H1 (cell line): ENCODE measurements around the gene RARB. TPM values are rescaled to one million over a fixed set of nuclear protein-coding genes. Genes with fewer than 3 reads are reported as not detected.

Experiments
- CTCF ChIA-PET: fragments of 300-600 bp; sonication (Branson Sonifier 250); formaldehyde crosslinking; loops from one replicate; lab custom pipeline; 2021; ENCODE audit not compliant: partially characterized antibody; lab: Charles Lee
- POLR2A ChIA-PET: fragments of 300-600 bp; sonication (Branson Sonifier 250); formaldehyde crosslinking; loops from one replicate; lab custom pipeline; 2021; ENCODE audit warnings: inconsistent platforms; ENCODE audit not compliant: partially characterized antibody; lab: Charles Lee
- DNase-seq, 2 experiments: peaks; one replicate each; pipeline versions ENCODE4 v3.0.0 to v3.0.0-alpha.2; 2010 to 2022; ENCODE audit warnings: low spot score in 2 of 2, low read depth in 1 of 2, mixed read lengths in 1 of 2
- FAIRE-seq: peaks from 2 replicates; lab custom pipeline; 2011; peaks lifted over from hg19 to GRCh38; lab: Jason Lieb, UNC
- H2AFZ ChIP-seq: 2 replicates; pipeline ENCODE4 v1.8.1; 2012; ENCODE audit warnings: low read length, inconsistent platforms
- H2AK5ac ChIP-seq: 2 replicates; pipeline ENCODE4 v1.6.1; 2013; ENCODE audit warnings: low read depth, low read length
- H2BK120ac ChIP-seq: replicated peaks from 2 replicates; pipeline ENCODE3; 2013; ENCODE audit warnings: low read depth, low read length, inconsistent platforms
- H2BK12ac ChIP-seq: 2 replicates; pipeline ENCODE4 v1.6.1; 2013; ENCODE audit warnings: low read depth, low read length
- H2BK15ac ChIP-seq: 2 replicates; pipeline ENCODE4 v1.6.1; 2013; ENCODE audit warnings: low read length
- H2BK20ac ChIP-seq: 2 replicates; pipeline ENCODE4 v1.6.1; 2013; ENCODE audit warnings: low read length
- H2BK5ac ChIP-seq: 2 replicates; pipeline ENCODE4 v1.6.1; 2013; ENCODE audit warnings: low read depth, low read length
- H3K14ac ChIP-seq: 2 replicates; pipeline ENCODE4 v1.6.1; 2013; ENCODE audit warnings: inconsistent platforms; ENCODE audit not compliant: insufficient read length
- H3K18ac ChIP-seq: 2 replicates; pipeline ENCODE4 v1.6.1; 2013; ENCODE audit warnings: low read length; ENCODE audit errors: extremely low read depth
- H3K23ac ChIP-seq: 2 replicates; pipeline ENCODE4 v1.6.1; 2013; ENCODE audit warnings: inconsistent platforms; ENCODE audit not compliant: insufficient read length
- H3K23me2 ChIP-seq: 2 replicates; pipeline ENCODE4 v1.6.1; 2013; ENCODE audit warnings: low read depth, low read length
- H3K27ac ChIP-seq: 2 replicates; pipeline ENCODE4 v1.6.1; 2011; ENCODE audit warnings: low read depth, low read length, inconsistent platforms
- H3K27me3 ChIP-seq, 4 experiments: replicated peaks in 1 of 4; 1 replicate in 1 of 4; 2 replicates in 3 of 4; pipeline versions ENCODE4 v1.6.1 to v1.8.1; 2011 to 2013; ENCODE audit warnings: low read length in 3 of 4, mild to moderate bottlenecking in 3 of 4, inconsistent platforms in 2 of 4, mixed read lengths in 2 of 4, moderate library complexity in 1 of 4; ENCODE audit not compliant: control insufficient read depth in 3 of 4, insufficient read depth in 3 of 4; ENCODE audit errors: extremely low read depth in 1 of 4
- H3K36me3 ChIP-seq, 4 experiments: 2 replicates each; pipeline versions ENCODE4 v1.6.1 to v1.8.1; 2011 to 2013; ENCODE audit warnings: mild to moderate bottlenecking in 4 of 4, low read length in 3 of 4, moderate library complexity in 2 of 4, control low read depth in 1 of 4, inconsistent platforms in 1 of 4; ENCODE audit not compliant: insufficient read depth in 4 of 4, control insufficient read depth in 2 of 4
- H3K4ac ChIP-seq: replicated peaks from 2 replicates; pipeline ENCODE3; 2013; ENCODE audit warnings: low read length, low read depth, mixed read lengths, inconsistent platforms; ENCODE audit not compliant: insufficient read length
- H3K4me1 ChIP-seq, 4 experiments: replicated peaks in 1 of 4; 1 replicate in 1 of 4; 2 replicates in 3 of 4; pipeline versions ENCODE4 v1.6.1 to v1.8.1; 2011 to 2013; ENCODE audit warnings: low read length in 3 of 4, inconsistent platforms in 2 of 4, mixed read lengths in 1 of 4; ENCODE audit not compliant: insufficient read depth in 4 of 4, control insufficient read depth in 3 of 4
- H3K4me2 ChIP-seq, 2 experiments: 2 replicates each; pipeline versions ENCODE4 v1.6.1 to v1.8.1; 2011 to 2013; ENCODE audit warnings: low read depth in 2 of 2, low read length in 2 of 2, control low read depth in 1 of 2, inconsistent platforms in 1 of 2, mild to moderate bottlenecking in 1 of 2; ENCODE audit not compliant: insufficient read depth in 1 of 2
- H3K4me3 ChIP-seq, 4 experiments: fragments of 200-600, 300-600 bp in 1 of 4; sonication (generic), shearing (Covaris generic), sonication (Bioruptor Twin) in 1 of 4; 2 replicates each; pipeline versions ENCODE4 v1.5.1 to v1.8.1; 2011 to 2016; ENCODE audit warnings: low read length in 4 of 4, low read depth in 3 of 4, control low read depth in 2 of 4, inconsistent platforms in 2 of 4, mild to moderate bottlenecking in 2 of 4, mixed read lengths in 1 of 4, moderate library complexity in 1 of 4; ENCODE audit not compliant: insufficient read depth in 2 of 4; ENCODE audit errors: extremely low read depth in 1 of 4
- H3K56ac ChIP-seq: replicated peaks from 2 replicates; pipeline ENCODE3; 2013; ENCODE audit warnings: low read depth, mild to moderate bottlenecking, mixed read lengths, low read length, inconsistent platforms; ENCODE audit not compliant: insufficient read length
- H3K79me1 ChIP-seq: 2 replicates; pipeline ENCODE4 v1.6.1; 2013; ENCODE audit warnings: low read depth, low read length, control low read depth
- H3K79me2 ChIP-seq, 2 experiments: 2 replicates each; pipeline versions ENCODE4 v1.6.1 to v1.8.1; 2012 to 2013; ENCODE audit warnings: low read length in 2 of 2, mild to moderate bottlenecking in 2 of 2, inconsistent platforms in 1 of 2; ENCODE audit not compliant: insufficient read depth in 2 of 2, control insufficient read depth in 1 of 2
- H3K9ac ChIP-seq, 4 experiments: replicated peaks in 1 of 4; 1 replicate in 1 of 4; 2 replicates in 3 of 4; pipeline versions ENCODE4 v1.6.1 to v1.8.1; 2011 to 2013; ENCODE audit warnings: low read depth in 3 of 4, low read length in 3 of 4, control low read depth in 2 of 4, mild to moderate bottlenecking in 2 of 4, moderate library complexity in 2 of 4, inconsistent platforms in 1 of 4; ENCODE audit errors: extremely low read depth in 1 of 4
- H3K9me3 ChIP-seq, 2 experiments: 2 replicates each; pipeline versions ENCODE4 v1.6.1 to v1.8.1; 2012 to 2013; ENCODE audit warnings: mild to moderate bottlenecking in 2 of 2, moderate library complexity in 2 of 2, control low read depth in 1 of 2, inconsistent platforms in 1 of 2, low read depth in 1 of 2, low read length in 1 of 2, mixed read lengths in 1 of 2; ENCODE audit not compliant: insufficient read depth in 2 of 2
- H4K20me1 ChIP-seq, 2 experiments: replicated peaks in 1 of 2; 2 replicates each; pipeline versions ENCODE3 to v1.8.1; 2011 to 2013; ENCODE audit warnings: inconsistent platforms in 2 of 2, low read length in 2 of 2, mild to moderate bottlenecking in 1 of 2; ENCODE audit not compliant: insufficient read depth in 2 of 2, control insufficient read depth in 1 of 2
- H4K5ac ChIP-seq: 2 replicates; pipeline ENCODE4 v1.6.1; 2013; ENCODE audit warnings: low read length, low read depth, mixed read lengths, inconsistent platforms; ENCODE audit not compliant: insufficient read length
- H4K8ac ChIP-seq: 2 replicates; pipeline ENCODE4 v1.8.0; 2013; ENCODE audit warnings: mild to moderate bottlenecking, moderate library complexity, low read length, inconsistent platforms; ENCODE audit not compliant: insufficient read depth; ENCODE audit errors: extremely low read depth
- H4K91ac ChIP-seq: replicated peaks from 2 replicates; pipeline ENCODE3; 2013; ENCODE audit warnings: low read length, mixed read lengths, inconsistent platforms; ENCODE audit not compliant: insufficient read length
- BCL11A ChIP-seq, 2 experiments: IDR thresholded peaks; one replicate each; pipeline ENCODE4 v1.6.1; 2011; ENCODE audit warnings: low read depth in 2 of 2, low read length in 2 of 2, mild to moderate bottlenecking in 2 of 2
- CEBPB ChIP-seq: IDR thresholded peaks from 2 replicates; pipeline ENCODE4 v1.6.1; 2012; ENCODE audit warnings: low read depth, low read length
- CHD1 ChIP-seq: IDR thresholded peaks from 2 replicates; pipeline ENCODE4 v1.6.1; 2012; ENCODE audit warnings: low read depth, low read length, improper control_type of control experiment
- CHD2 ChIP-seq: IDR thresholded peaks from 2 replicates; pipeline ENCODE4 v1.6.1; 2012; ENCODE audit warnings: low read length, improper control_type of control experiment
- EGR1 ChIP-seq: IDR thresholded peaks from 2 replicates; pipeline ENCODE4 v1.6.1; 2011; ENCODE audit warnings: low read depth, low read length, borderline replicate concordance
- EZH2 ChIP-seq: fragments of 200-600 bp; sonication (generic); IDR thresholded peaks from 2 replicates; pipeline ENCODE4 v1.7.1; 2012; ENCODE audit warnings: low read depth, mild to moderate bottlenecking, moderate library complexity, low read length, inconsistent platforms; ENCODE audit not compliant: severe bottlenecking
- RBBP5 ChIP-seq: IDR thresholded peaks from 2 replicates; pipeline ENCODE4 v1.7.1; 2012; ENCODE audit warnings: low read depth, mild to moderate bottlenecking, inconsistent platforms, low read length, moderate library complexity, borderline replicate concordance
- SIX5 ChIP-seq: IDR thresholded peaks from 2 replicates; pipeline ENCODE4 v1.6.1; 2011; ENCODE audit warnings: mild to moderate bottlenecking, low read depth, low read length
- WGBS, 2 experiments: shearing (Covaris generic) in 1 of 2; methylation state at CpG; one replicate each; pipeline versions ENCODE4 v1.1.6 to v1.1.7; 2013 to 2015; ENCODE audit warnings: low lambda C conversion rate in 2 of 2, mixed read lengths in 2 of 2, inconsistent platforms in 1 of 2, low coverage in 1 of 2, missing lambda C conversion rate in 1 of 2; ENCODE audit not compliant: insufficient replicate concordance in 2 of 2, insufficient coverage in 1 of 2, insufficient read length in 1 of 2; ENCODE audit errors: extremely low coverage in 1 of 2, missing lambda C conversion rate in 1 of 2; 5-methylcytosine and 5-hydroxymethylcytosine counted together
- polyA plus RNA-seq, 7 experiments: library from polyadenylated mRNA; depleted of rRNA in 3 of 7; stranded (reverse) in 5 of 7; unstranded in 2 of 7; fragments of >200 nt in 5 of 7; fragments of 200-250 nt in 2 of 7; gene quantifications; 1 replicate in 5 of 7; 2 replicates in 1 of 7; 4 replicates in 1 of 7; pipeline versions ENCODE4 v1.2.1 to v1.2.3, GENCODE V29; 2011 to 2013; ENCODE audit warnings: missing spikeins in 2 of 7, mixed read lengths in 2 of 7
- total RNA-seq: library from RNA; stranded (reverse); fragmentation: NEBNext Ultra II Directional; extraction: Animal tissue kit (Norgen Biotek cat#: 25700); gene quantifications from 2 replicates; pipeline ENCODE4 v1.2.1, GENCODE V29; 2021

The RARB gene
- total and polyA plus RNA-seq, 2 of the 8 experiments (the other 6 are each of a cell fraction or from before 2014, with no cell fraction given): 0.15 to 0.22 TPM

GRCh38 chr3:25458420-25458814 is 30.4 kb downstream of the RARB start:
- Histone ChIP-seq H2BK12ac (no peak overlapping the region), H3K79me1 (no peaks in the 10 kb centered on the region), H4K8ac (no peak overlapping the region), H4K5ac (no peak overlapping the region), H3K4ac (no peak overlapping the region), H3K4me2 (no peak overlapping the region), H3K23me2 (no peaks in the 10 kb centered on the region), H2AFZ (no peak overlapping the region), H3K27me3 (no peaks in the 10 kb centered on the region), H3K4me1 (peaks cover 0 to 18% (median 11%) of the 10 kb centered on the region in 4 experiments; a peak in 5 of 7 replicates), H3K27ac (no peak overlapping the region), H3K18ac (no peak overlapping the region), H3K14ac (no peak overlapping the region), H2BK15ac (no peak overlapping the region), H4K20me1 (no peaks in the 10 kb centered on the region), H3K4me3 (no peak overlapping the region), H3K23ac (no peak overlapping the region), H4K91ac (no peak overlapping the region), H2BK120ac (no peak overlapping the region), H3K9ac (no peak overlapping the region), H3K56ac (no peak overlapping the region), H3K79me2 (no peaks in the 10 kb centered on the region), H3K36me3 (no peaks in the 10 kb centered on the region), H3K9me3 (no peaks in the 10 kb centered on the region), H2BK5ac (no peak overlapping the region), H2BK20ac (no peak overlapping the region), H2AK5ac (no peak overlapping the region)
- POLR2A ChIA-PET: no interaction called here
- 97% methylated on average over 2 of the region's 2 CpGs; no CpG with 5 or more reads in 1 of the 2 experiments for WGBS, 2 experiments
- FAIRE-seq (no peak), DNase-seq (no peak)
- no peak for TF ChIP-seq CHD2
- no peak for TF ChIP-seq CEBPB
- no peak for TF ChIP-seq SIX5
- no peak for TF ChIP-seq RBBP5
- no peak for TF ChIP-seq EZH2
- no peak for TF ChIP-seq CHD1
- TF ChIP-seq BCL11A (IDR thresholded peaks at IDR 0.05; ENCODE audit: low read depth in 2 of 2, low read length in 2 of 2): no peak
- no peak for TF ChIP-seq EGR1
- CTCF ChIA-PET: no interaction called here
